Uterus (tissue), 4 donors: ENCODE results near the gene PSEN1. TPM values are rescaled to one million over a fixed set of nuclear protein-coding genes. Genes with fewer than 3 reads are reported as not detected.

Experiments used
- DNase-seq, 2 donors: peaks; one replicate each; pipeline ENCODE4 v3.0.0-alpha.2; 2019 to 2020
- H3K27ac ChIP-seq, 2 donors: fragments of 200-600 bp; sonication (generic); 1 replicate in 1 of 2; 2 replicates in 1 of 2; pipeline ENCODE4 v1.5.1; 2016 to 2018
- H3K27me3 ChIP-seq, 2 donors: fragments of 200-600 bp; sonication (generic); one replicate each; pipeline ENCODE4 v1.5.1; 2018 to 2019; ENCODE audit warnings: control low read depth in 1 of 2
- H3K36me3 ChIP-seq, 2 donors: fragments of 200-600 bp; sonication (generic); one replicate each; pipeline ENCODE4 v1.5.1; 2019; ENCODE audit warnings: control low read depth in 1 of 2
- H3K4me1 ChIP-seq, 2 donors: fragments of 200-600 bp; sonication (generic); one replicate each; pipeline ENCODE4 v1.5.1; 2018 to 2019; ENCODE audit warnings: control low read depth in 1 of 2
- H3K4me3 ChIP-seq, 2 donors: fragments of 200-600 bp; sonication (generic); 1 replicate in 1 of 2; 2 replicates in 1 of 2; pipeline ENCODE4 v1.5.1; 2018 to 2019; ENCODE audit warnings: mild to moderate bottlenecking in 1 of 2
- H3K9me3 ChIP-seq, 2 donors: fragments of 200-600 bp; sonication (generic); one replicate each; pipeline ENCODE4 v1.5.1; 2019; ENCODE audit warnings: control low read depth in 1 of 2
- CTCF ChIP-seq, 4 experiments: fragments of 200-600 bp in 2 of 4; fragments of 450-650 bp in 2 of 4; sonication (generic) in 2 of 4; IDR thresholded peaks; one replicate each; pipeline ENCODE4 v1.5.1; 2016 to 2019; ENCODE audit warnings: antibody characterized with exemption in 4 of 4, mild to moderate bottlenecking in 2 of 4, moderate library complexity in 1 of 4
- POLR2A ChIP-seq, 2 donors: fragments of 450-650 bp; IDR thresholded peaks; one replicate each; pipeline ENCODE4 v1.6.1; 2016; ENCODE audit warnings: antibody characterized with exemption in 2 of 2, mild to moderate bottlenecking in 1 of 2, moderate library complexity in 1 of 2
- intact Hi-C: fragments of 100-400 bp; cut with DNase I; formaldehyde crosslinking; loops from one replicate; pipeline ENCODE4 v1.15.1; 2023; ENCODE audit warnings: low total_unique reads
- total RNA-seq, 4 donors: library from RNA; depleted of rRNA in 3 of 4; stranded (reverse); fragments of >200 nt in 3 of 4; gene quantifications; one replicate each; pipeline versions ENCODE4 v1.1.0 to v1.2.4, GENCODE V29; 2014 to 2023
- donor health status: DM: yes; HTN: yes; CAD: no.

PSEN1 gene
- 100 to 1,000 TPM in 1 of 4 donors, 10 to 100 TPM in 3; 38.8 to 129 (median 67.8) TPM for total RNA-seq

- intact Hi-C loops: no loop called here
- TF ChIP-seq CTCF (IDR thresholded peaks at IDR 0.05) (no peak), POLR2A (IDR thresholded peaks at IDR 0.05) (peak; percentile 80 to 89)
- Histone ChIP-seq H3K36me3 (no peaks in the 10 kb centered on the region), H3K27me3 (no peaks in the 10 kb centered on the region), H3K4me1 (peaks cover 0 to 6% of the 10 kb centered on the region in 2 donors), H3K9me3 (no peaks in the 10 kb centered on the region), H3K4me3 (peak within 1 kb of the TSS; percentile 82), H3K27ac (peak within 1 kb of the TSS; percentile 88 to 92)
- peak; percentile 94 to 96 for DNase-seq
Measured at GRCh38 chr14:73136387-73137225, at the start of gene PSEN1. Gene PSEN1 (plus strand): TSS chr14:73136507. CDS start chr14:73148020, 11,513 bp downstream.

GRCh38 chr14:73091044-73091443, 45.3 kb upstream of the PSEN1 start:
- Histone ChIP-seq H3K27ac (no peak overlapping the region), H3K9me3 (no peaks in the 10 kb centered on the region), H3K4me3 (no peak overlapping the region), H3K4me1 (no peaks in the 10 kb centered on the region), H3K27me3 (no peaks in the 10 kb centered on the region), H3K36me3 (no peaks in the 10 kb centered on the region)
- no peak for TF ChIP-seq POLR2A (IDR thresholded peaks at IDR 0.05)
- TF ChIP-seq CTCF (IDR thresholded peaks at IDR 0.05): no peak
- DNase-seq: no peak
- intact Hi-C loops: no loop called here

GRCh38 chr14:73097421-73097820, 38.9 kb upstream of the PSEN1 start:
- DNase-seq: no peak
- H3K27me3 ChIP-seq: no peaks in the 10 kb centered on the region
- H3K4me3 ChIP-seq: no peak overlapping the region
- TF ChIP-seq CTCF (IDR thresholded peaks at IDR 0.05) (no peak), POLR2A (IDR thresholded peaks at IDR 0.05) (no peak)
- H3K9me3 ChIP-seq: no peaks in the 10 kb centered on the region
- intact Hi-C loops: no loop called here
- H3K4me1 ChIP-seq: no peaks in the 10 kb centered on the region
- H3K27ac ChIP-seq: no peak overlapping the region
- no peaks in the 10 kb centered on the region for H3K36me3 ChIP-seq

GRCh38 chr14:73100334-73100733, 36.0 kb upstream of the PSEN1 start:
- no peak overlapping the region for H3K27ac ChIP-seq
- intact Hi-C loops: no loop called here
- DNase-seq: no peak
- H3K4me3 ChIP-seq: no peak overlapping the region
- no peaks in the 10 kb centered on the region for H3K36me3 ChIP-seq
- no peak for TF ChIP-seq POLR2A (IDR thresholded peaks at IDR 0.05)
- TF ChIP-seq CTCF (IDR thresholded peaks at IDR 0.05): no peak
- H3K4me1 ChIP-seq: no peaks in the 10 kb centered on the region
- H3K27me3 ChIP-seq: no peaks in the 10 kb centered on the region
- H3K9me3 ChIP-seq: no peaks in the 10 kb centered on the region

- Histone ChIP-seq H3K27ac (no peak overlapping the region), H3K36me3 (no peaks in the 10 kb centered on the region), H3K4me3 (no peak overlapping the region), H3K27me3 (no peaks in the 10 kb centered on the region), H3K4me1 (no peaks in the 10 kb centered on the region), H3K9me3 (no peaks in the 10 kb centered on the region)
- DNase-seq: no peak
- intact Hi-C loops: no loop called here
- no peak for TF ChIP-seq CTCF (IDR thresholded peaks at IDR 0.05)
- no peak for TF ChIP-seq POLR2A (IDR thresholded peaks at IDR 0.05)
Measured at GRCh38 chr14:73102806-73103497, 33.4 kb upstream of the PSEN1 start.
